SW 1271 (cell line): ENCODE measurements around the gene HEXIM2.
A peak's percentile ranks its signal among the peaks of the same experiment; 100 is the strongest.
"Not testable (repeated sequence)": the region's sequence is repeated elsewhere in the genome, so short reads cannot be mapped to it uniquely, and the experiment has no call there.

ENCODE experiments used
- DNase-seq, 2 experiments: peaks; one replicate each; lab custom pipeline; 2025; lab: John Stamatoyannopoulos, UW

HEXIM2 gene, protein sequence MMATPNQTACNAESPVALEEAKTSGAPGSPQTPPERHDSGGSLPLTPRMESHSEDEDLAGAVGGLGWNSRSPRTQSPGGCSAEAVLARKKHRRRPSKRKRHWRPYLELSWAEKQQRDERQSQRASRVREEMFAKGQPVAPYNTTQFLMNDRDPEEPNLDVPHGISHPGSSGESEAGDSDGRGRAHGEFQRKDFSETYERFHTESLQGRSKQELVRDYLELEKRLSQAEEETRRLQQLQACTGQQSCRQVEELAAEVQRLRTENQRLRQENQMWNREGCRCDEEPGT

DNA sequence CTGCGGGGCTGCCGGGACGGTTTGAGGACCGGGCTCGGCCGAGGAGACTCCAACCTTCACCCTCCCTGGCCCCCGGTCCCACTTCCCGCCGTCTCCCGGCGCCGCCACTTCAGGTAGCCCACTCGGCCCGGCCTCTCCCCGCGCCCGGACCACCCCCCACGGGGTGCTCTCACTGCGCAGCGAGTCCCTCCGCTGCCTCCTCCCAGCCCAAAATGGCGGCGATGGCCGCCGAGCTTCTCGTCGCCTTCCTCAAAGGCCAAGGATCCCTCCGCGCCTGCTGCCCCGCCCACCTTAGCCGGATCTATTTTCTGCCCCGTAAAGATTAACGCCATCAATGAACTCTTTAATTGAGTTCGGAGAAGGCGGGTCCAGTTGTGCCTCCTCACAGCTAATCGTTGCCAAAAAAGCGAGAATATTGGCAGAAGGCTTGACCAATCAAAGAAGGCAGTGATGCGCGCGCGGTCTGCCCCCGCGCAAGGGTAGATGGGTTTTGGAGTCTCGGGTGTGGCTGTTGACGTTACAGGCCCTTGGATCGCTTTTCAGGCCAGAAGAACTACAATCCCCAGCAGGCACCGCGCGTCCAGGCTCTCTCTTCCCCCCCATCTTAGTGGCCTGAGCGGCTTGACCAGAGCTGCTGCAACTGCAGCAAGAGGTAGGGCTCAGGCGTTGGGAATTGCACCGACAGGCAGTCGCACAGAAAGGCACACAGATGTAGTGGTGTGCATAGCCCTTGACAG lies at the start of gene HEXIM2:
Gene HEXIM2, plus strand, starts transcription at position 588 of the 737 bp plus-strand sequence. CDS start 919 bp downstream, outside the sequence.
- DNase-seq = peak; percentile 100

DNA sequence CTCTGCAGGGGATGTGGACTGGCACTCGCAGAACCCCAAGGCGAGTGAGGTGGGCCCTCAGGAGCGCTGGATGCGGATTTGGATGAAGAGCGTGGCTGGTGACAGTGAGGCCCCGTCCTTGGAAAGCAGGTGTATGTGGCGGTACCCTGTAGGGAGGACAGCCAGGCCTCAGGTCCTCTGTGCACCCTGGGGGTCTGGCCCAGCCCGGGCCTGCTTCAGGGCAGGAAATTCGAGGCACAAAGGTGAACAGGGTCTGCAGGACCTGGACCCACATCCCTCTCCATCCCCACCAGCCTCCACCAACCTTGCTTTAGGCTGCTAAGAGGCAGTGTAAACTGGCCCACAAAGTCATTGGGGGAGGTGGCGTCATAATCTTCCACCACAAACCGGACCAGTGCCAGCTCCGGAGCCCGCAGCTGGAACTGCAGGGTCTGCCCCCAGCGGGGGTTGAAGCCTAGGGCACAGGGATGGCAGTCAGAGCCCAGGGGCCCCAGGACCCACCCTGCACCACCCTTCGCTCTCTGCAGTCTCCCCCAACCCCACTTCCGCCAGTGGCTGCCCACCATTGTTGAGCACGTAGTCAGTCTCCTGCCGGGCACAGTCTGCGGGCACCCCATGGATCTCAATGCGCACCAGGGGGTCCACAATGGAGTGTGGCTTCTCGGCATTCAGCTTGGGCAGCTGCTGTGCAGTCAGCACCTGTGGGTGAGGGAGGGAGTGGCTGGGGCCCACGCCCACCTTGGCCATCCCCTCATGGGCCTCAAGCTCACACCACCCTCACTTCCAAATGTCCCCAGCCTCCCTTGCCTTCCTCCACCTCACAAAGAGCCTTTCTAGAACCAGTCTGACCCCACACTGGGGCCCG lies 48.9 kb upstream of the HEXIM2 start:
- DNase-seq = no peak

DNA sequence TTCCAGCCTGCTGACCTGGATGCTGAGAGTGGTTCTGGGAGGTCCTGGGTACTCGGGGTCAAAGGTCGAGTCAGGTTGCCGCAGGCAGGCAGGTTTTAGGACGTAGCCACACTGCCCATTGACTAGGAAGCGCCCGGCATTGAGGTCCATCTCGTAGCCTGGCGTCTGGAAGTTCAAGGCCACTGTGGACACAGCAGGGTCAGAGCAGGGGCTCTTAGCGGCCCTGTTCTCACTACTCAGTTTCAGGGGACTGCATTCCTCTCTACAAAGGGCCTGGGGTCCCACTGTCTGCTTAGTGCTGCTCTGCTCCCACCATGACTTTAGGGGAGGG lies 48.3 kb upstream of the HEXIM2 start:
- no peak for DNase-seq

DNA sequence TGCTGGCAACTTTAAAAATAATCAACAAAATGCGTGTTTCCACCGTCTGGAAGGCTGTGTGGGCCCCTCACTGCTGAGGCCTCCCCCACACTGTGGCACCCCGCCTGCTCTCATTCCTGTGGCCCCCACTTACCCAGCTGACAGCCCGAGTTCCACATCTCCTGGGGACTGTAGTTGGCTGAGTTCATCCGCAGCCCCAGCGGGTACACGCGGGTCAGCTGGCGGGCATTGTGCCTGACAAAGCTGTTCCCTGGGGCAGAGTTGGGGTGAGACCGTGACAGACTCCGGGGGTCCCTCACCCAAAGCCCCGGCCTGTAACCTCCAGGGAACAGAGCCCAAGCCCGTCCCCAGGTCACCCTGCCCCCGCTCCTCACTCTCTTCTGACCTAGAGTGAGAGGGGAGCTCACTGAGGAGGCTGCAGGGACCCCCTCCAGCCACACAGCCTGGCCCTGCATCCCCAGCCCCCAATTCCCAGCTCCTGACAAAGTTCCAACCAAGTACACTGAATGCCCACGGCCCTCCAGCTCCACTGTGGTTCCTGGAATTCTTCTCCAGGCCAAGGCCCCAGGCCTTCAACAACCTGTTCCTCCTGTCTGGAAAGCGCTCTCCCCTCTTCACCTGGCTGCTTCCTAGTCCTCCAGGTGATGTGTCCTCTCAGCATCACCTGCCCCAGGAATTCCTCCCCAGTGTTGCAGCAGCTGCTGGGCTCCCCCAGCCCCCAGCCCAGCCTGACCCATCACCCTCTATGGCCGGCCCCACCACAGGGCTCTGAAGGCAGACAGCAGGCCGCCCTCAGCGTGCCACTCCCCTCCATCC lies 47.4 kb upstream of the HEXIM2 start:
- DNase-seq = no peak

DNA sequence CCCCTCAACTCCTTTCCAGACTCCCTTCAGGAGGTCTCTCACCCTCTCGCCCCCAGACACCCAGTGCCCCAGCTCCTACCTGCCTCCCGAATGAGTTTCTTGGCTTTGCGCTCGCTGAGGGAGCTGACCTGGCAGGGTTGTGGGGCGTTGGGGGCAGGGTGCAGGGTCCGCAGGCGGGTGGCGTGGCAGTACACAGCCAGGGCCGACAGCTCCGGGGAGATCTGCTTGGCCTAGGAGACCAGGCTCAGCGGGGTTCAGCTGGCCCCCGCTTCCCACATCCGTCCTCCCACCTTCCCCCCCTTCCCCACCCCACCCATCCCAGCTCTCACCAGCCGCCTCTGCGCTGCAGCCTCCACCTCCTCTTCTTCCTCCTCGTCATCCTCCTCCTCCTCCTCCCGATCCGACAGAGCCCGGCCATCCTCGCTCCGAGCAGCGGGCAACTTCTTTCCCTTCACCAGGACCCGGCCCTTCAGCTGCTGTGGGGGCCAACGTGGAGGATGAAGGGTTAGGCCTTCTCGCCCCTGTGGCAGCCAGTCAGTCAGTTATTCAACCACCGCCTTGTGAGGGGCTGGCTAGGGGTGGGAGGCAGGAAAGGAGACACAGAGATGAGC lies 46.6 kb upstream of the HEXIM2 start:
- DNase-seq = no peak

DNA sequence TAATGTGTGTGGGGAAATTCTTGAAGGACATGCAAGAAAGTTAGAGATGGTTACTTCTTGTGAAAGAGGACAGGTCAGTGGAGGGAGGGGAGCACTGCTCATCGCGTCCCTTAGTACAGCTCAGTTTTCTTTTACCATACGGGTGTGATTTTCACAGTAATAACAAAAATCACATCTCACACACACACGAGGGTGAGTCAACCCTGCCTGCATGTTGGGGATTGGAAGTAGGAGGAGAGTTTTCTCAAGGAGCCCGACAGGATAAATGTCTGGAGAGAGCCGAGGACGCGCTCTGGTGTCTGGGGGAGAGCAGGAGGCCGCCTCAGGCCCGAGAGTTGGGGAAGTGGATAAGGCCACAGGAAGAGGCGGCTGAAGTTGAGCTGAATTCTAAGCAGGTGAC lies 45.8 kb upstream of the HEXIM2 start:
- no peak for DNase-seq

DNA sequence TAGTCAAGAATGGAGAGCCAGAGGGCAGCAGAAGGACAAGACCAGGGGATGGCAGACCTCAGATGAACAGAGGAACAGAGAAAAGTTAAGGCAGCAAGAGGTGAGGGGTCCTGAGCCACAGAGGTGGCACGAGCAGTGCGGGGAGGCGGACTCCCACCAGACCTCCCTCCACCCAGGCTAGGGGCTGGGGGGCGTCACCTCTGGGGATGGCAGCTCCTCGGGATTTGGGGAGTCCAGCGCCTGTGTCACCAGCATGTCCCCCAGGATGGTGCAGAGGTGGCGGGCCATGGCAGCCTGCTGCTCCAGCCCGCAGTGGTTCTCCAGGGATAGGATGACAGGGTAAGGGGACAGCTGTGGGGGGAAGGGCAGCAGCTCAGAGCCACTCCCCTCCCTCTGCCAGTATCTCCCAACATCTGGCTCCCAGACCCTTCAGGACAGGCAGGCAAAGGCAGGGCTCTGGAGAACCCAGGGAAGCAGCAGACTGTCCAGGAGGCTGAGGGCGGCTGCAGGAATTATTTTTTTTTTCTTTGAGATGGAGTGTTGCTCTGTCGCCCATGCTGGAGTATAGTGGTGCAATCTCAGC lies 45.1 kb upstream of the HEXIM2 start:
- no peak for DNase-seq

DNA sequence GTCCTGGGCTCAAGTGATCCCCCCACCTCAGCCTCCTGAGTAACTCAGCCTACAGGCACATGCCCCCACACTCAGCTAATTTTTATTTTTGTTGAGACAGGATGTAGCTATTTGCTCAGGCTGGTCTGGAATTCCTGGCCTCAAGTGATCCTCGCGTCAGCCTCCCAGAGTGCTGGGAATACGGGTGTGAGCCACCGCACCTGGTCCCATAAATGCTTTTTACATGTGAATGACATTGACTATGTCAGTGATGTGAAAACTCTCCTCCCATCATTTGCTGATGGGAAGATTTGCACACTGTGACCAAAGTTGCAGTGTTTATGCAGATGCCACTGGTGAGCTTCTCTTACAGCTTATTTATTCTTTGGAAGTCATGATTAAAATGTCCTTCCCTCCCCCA lies 44.3 kb upstream of the HEXIM2 start:
- no peak for DNase-seq

DNA sequence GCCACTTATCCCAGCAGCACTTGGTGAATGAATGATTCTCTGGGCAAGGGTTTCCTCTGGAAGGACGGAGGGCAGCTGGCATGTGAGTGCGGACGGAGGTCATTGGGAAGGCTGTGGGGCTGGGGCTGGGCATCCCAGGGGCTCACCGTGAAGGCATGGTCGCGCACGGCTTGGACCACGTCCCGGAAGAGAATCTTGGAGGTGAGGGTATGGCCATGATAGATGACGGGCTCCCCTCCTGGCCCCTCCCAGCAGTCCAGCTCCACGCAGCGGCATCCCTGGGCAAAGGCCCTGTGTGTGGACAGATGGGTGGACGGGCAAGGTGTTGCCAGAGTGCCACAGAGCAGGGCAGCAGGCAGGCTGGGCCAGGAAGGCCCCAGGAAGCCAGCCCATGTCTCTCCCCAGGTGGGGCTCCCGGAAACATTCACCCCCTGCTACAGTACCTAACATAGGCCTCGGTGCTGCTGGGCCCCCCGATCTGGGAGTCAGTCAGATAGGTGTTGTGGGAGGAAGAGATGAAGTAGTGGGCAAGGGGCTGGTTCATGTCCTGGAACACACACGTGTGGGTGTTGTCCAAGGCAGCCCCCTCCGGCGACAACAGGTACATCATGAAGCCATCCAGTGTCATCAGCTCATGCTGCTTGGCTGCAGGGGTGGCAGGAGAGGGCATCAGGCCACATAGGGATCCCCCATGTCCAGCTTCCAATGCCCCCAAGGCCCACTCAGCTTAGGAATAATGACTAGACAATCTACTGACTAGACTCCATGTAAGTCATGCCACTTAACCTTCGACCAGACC lies 43.6 kb upstream of the HEXIM2 start:
- DNase-seq = no peak

DNA sequence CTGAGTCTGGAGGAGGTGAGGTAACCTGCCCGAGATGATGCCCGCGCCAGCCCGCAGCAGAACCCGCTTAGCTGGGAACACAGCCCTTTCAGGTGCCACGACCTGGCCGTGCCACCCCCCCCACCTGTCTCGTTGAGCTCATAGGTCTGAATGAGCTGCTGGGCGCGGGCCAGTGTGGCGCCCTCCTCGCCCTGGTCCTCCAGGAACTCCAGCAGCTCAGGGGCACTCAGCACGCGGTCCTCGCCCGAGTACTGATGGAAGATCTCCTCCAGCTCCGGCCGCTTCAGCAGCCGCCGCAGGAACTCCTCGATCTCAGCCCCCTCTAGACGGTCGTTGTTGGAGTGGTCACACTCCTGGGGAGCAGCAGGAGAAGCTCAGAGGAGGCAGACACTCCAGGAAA lies 43.0 kb upstream of the HEXIM2 start:
- DNase-seq = no peak

DNA sequence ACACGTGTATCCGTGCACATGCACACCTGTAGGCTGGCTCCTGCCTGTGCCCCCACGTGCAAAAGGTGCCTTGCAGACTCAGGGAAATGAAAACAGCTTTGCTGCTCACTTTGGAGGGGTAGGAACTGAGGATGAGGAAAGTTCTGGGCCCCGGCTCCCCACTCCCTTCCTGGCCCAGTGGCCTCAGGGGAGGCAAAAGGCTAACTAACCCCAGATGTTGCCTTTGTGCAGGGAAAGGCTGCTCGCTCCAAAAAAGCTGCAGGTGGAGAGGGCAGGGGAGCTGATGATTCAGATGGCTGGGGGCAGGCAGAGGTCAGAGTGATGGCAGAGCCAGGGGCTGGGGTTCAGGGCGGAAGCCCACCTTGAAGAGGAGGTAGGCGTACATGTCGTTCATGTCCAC lies 41.7 kb upstream of the HEXIM2 start:
- DNase-seq = no peak

DNA sequence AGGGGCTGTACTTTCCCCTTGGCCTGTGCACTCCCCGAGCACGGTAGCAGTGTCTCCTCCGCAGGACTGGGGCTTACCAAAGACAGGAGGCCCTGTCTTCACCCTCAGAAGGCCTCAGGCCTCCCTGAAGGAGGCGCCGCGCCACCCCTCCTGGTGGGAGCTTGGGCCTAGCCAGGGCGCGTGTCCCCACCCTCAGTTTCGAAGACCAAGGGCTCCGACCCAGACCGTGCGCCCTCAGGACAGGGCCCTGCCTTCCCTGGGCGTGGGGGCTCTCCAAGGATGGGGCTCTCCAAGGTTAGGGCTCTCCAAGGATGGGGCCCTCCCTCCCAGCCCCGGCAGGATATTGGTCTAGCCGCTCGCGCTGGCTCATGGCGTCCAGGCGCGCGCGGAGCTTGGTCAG lies 41.1 kb upstream of the HEXIM2 start:
- no peak for DNase-seq

DNA sequence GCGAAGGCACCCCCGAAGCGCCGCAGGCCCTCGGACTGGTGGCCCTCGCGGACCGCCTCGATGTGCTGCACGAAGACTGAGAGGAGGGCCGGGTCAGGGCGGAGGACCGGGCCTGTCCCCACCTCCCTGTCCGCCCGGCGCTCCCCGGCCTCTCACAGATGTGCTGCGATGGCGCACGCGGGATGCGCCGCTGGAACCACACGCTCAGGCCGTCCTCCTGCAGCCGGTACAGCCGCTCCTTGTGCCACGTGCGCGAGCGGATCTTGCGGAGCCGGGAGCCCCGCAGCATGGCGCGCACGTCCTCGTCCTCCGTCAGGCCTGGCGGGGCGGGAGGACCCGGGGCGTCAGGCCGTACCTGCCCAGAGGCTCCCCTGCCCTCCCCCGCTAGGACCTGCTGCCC lies 40.6 kb upstream of the HEXIM2 start:
- DNase-seq = no peak

DNA sequence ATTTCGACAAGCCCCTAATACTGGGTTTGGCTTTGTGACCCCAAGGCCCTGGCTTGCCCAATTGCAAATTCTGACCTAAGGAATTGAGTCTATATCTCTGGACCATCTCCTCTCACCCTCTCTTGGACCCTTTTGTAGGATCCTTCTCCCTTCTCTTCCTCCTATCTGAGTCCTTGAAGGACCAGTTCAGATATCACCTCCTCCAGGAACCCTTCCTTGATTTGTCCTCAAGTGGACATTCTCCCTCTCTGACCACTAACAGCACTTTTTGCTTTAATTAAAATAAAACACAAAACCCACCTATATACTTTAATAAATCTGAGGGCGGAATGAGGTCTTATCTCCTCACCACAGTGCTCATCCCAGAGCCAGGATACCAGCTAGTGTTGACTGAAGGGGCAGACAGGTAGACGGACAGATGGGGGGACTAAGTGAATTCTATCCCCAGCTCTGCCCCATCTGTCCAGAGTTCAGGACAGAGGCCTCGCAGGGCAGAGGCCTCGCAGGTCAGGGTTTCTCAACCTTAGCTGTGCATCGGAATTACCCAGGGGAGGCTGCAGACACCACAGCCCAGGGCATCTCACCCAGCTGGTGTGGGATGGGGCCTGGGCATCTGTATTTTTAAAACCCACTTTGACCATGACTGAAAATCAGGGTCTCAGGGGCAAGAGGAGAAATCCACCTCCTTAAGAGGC lies 38.5 kb upstream of the HEXIM2 start:
- no peak for DNase-seq

DNA sequence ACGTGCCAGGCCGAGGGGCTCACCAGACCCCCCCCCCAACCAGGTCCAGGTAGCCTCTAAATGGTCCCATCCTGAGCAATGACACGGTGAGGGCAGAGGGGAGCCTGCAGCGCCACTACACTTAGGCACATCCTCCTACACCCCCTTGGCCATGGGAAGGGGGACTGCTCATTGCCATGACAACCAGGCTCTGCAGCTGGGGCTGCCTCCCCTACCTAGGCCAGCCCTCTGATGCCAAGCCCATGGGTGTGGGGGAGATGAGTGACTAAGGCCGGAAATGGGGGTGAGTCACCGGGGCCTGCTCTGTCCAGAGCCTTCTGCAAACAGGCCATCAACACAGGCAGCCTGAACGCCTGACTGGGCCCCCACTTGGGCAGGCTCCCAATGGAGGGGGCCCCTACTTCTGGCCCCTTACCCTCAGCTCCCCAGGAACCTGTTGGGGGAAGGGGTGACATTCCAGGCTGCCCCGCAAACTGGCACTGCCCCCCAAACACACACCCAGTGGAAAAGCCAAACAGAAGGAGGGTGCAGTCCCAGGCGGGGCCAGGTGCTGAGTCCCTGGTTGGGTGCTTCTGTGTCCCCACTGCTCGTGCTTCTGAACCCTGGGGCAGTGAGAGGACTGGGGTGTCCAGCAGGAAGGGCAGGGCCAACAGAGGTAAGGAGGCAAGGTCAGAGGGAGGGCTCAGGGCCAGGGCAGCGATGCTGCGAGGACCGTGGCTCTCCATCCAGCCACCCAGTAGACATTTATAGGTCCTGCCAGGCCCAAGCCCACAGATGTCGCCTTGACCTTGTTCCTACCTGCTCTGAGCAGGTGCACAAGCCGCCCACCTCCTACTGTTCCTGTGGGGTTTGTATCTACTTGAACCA lies 37.5 kb upstream of the HEXIM2 start:
- DNase-seq = peak; percentile 75 to 85

DNA sequence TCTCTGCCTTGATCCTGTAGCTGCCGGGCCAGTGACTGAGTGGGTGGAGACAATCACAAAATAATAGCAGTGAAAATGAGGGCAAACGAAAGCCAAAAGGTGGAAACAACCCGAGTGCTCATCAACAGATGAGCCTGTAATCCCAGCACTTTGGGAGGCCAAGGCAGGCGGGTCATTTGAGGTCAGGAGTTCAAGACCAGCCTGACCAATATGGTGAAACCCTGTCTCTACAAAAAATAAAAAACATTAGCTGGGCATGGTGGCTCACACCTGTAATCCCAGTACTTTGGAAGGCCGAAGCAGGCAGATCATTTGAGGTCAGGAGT lies 36.9 kb upstream of the HEXIM2 start:
- not testable (repeated sequence) for DNase-seq

DNA sequence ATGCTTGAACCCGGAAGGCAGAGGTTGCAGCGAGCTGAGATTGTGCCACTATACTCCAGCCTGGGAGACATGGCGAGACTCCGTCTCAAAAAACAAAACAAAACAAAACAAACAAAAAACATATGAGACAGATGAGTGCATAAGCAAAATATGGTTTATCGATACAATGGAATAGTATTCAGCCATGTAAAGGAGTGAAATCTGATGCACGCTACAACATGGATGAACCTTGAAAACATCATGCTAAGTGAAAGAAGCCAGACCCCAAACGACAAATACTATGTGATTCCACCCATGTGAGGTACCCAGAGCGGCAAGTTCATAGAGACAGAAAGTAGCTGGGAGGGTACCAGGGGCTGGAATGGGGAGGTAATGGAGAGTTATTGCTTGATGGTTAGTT lies 36.2 kb upstream of the HEXIM2 start:
- DNase-seq = no peak

DNA sequence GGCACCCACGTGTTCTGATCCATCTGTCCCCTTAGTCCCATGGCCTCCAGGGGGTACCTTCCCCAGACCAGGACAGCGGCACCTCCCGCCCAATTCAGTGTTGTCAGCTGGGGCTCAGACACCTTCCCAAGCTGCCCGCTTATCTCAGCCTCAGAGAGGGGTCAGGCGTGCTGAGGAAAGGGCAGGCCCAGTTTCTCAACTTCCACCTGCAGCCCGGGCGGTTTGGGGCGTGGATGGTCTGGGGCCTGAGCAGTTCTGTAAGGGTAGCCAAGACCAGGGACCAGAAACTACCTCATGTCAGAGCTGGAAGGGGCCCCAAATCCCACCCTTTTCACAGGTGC lies 34.5 kb upstream of the HEXIM2 start:
- no peak for DNase-seq
